Measurements from ENCODE around the gene GALNT18. TPM values are rescaled to one million over a fixed set of nuclear protein-coding genes. Genes with fewer than 3 reads are reported as not detected.

The GALNT18 gene
- 0.96 and 5.7 TPM in 2 replicates for total RNA-seq

DNA sequence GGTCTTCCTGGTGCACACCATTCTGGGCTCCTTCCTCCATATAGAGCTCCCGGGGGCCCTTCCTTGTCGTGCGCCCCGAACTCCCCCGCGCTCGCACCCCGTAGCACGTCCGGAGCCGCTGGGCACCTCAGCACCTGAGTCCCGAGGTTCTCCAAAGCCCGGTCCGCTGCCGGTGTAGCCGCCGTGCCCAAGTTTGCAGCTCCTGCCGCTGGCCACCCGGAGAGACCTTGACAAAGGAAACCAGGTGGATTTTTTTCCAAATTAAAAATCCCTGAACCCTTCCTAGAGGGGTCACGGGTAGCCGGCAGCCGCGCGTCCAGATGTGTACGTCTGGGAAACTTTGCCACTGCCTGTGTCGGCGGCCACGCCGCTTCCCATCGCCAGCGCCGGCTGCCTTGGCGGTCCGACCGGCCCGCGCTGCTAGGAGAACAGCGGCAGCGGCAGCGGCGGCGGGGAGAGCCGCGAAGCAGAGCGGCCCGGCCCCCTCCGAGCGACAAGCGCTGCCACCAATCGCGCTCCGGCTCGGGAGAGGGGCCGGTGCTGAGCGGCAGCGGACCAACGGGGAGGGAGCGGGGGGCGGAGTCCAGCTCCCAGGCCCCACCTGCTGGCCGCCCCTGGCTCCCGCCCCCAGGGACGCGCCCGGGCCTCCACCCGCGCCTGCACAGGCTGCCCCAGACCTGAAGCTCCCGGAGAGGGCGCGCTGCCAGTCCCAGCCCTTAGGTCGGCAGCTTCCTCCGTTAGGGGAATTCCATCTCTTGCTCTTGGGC is at the start of gene GALNT18:
GALNT18 (minus strand) TSS at position 433 of the 767 bp plus-strand sequence.

DNA sequence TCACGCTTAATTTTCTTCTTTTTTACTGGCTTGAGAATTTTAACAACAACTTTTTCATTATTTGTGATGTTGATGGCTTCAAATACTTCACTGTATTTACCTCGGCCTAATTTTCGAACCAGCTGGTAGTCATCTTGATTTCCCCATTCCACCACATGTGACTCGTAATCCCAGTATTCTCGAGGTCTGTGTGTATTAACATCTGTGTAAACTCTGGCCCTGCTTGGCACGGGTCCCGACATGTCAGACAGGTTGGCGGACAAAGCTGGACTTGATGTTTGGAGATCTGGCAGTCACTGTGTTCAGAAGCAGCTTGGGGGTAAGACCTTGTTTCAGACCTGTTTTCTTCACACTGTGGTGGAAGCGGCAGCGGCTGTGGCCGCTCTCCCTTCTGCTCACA is 268.9 kb downstream of the GALNT18 start, which contains the start of gene CSNK2A3:
CSNK2A3 (minus strand) TSS at position 373 of the 400 bp plus-strand sequence; CDS start at position 242, 131 bp downstream.

Other genes starting within 250 kb of the GALNT18 start
- gene USP47, start 220.0 kb upstream of the GALNT18 start, total RNA-seq, result 29.5 and 52.7 TPM in 2 replicates